ENCODE results near the gene MCM6. TPM values are rescaled to one million over a fixed set of nuclear protein-coding genes. Genes with fewer than 3 reads are reported as not detected.
A peak's percentile ranks its signal among the peaks of the same experiment; 100 is the strongest.

The MCM6 gene
- polyA plus RNA-seq, 3 donors, result 1.3 to 2.2 (median 1.7) TPM

DNA sequence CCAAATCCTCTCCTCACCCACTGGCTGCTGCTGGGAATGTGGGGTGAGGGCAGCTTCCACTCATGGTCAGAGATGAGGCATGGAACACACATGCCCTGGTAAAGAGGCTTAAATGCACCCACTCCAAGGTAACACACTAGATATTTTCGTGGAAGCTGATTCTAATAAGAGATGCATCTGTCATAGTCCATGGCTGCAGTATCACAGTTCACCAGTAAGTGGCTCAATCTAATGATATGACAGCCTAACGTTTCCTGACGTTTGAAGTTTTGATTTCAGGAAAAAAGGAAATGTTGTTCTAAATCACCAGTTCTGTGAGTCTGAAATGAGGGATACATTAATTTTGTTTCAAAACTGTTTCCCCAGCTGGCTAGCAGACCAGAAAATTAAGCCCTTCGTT, 77.5 kb downstream of the MCM6 start:
- no peaks in the 10 kb centered on the region for H3K36me3 Mint-ChIP-seq
- Histone ChIP-seq H3K9me3 (replicated peaks in 1 of 2; ENCODE audit: control insufficient read depth in 1 of 2, insufficient read depth in 1 of 2, low read length in 2 of 2) (peaks cover 18 to 26% of the 10 kb centered on the region in 2 donors), H3K4me2 (replicated peaks; ENCODE audit: extremely low read depth, low read length, poor library complexity, severe bottlenecking) (no peak overlapping the region), H3K27me3 (ENCODE audit: control insufficient read depth in 2 of 2, insufficient read depth in 2 of 2, low read length in 2 of 2) (no peaks in the 10 kb centered on the region), H3K79me2 (ENCODE audit: insufficient read depth, low read length) (no peaks in the 10 kb centered on the region), H4K20me1 (ENCODE audit: insufficient read depth, low read length) (no peaks in the 10 kb centered on the region), H3K9ac (ENCODE audit: insufficient read depth, low read length, poor library complexity, severe bottlenecking) (no peak overlapping the region), H2AFZ (ENCODE audit: insufficient read depth, low read depth, low read length, poor library complexity, severe bottlenecking) (peak overlapping the region; percentile 51), H3K36me3 (replicated peaks in 1 of 2; ENCODE audit: control insufficient read depth in 1 of 2, insufficient read depth in 2 of 2, low read length in 2 of 2) (no peaks in the 10 kb centered on the region), H3K4me3 (replicated peaks in 1 of 3; ENCODE audit: low read depth in 2 of 3, low read length in 3 of 3) (no peak overlapping the region), H3K4me1 (ENCODE audit: control insufficient read depth in 1 of 2, insufficient read depth in 2 of 2, low read length in 2 of 2) (peaks cover 11 to 15% of the 10 kb centered on the region in 2 donors), H3K27ac (ENCODE audit: low read depth in 1 of 2, low read length in 2 of 2) (no peak overlapping the region)
- intact Hi-C loops (cut with micrococcal nuclease), result no loop called here
- DNase-seq, result no peak
- H3K27ac Mint-ChIP-seq, result peak overlapping the region in 1 of 7 donors; percentile 62
- WGBS (ENCODE audit: insufficient coverage), result 36% methylated on average over 3 of the region's 4 CpGs
- peaks cover 6 to 28% (median 25%) of the 10 kb centered on the region in 7 donors for H3K9me3 Mint-ChIP-seq
- no peak for TF ChIP-seq CTCF (IDR thresholded peaks at IDR 0.05)
- peaks cover 6 to 8% (median 7%) of the 10 kb centered on the region in 3 donors for H3K27me3 Mint-ChIP-seq (ENCODE audit: low read depth in 3 of 3)
- no peak overlapping the region for H3K4me3 Mint-ChIP-seq
- peaks cover 31% of the 10 kb centered on the region for H3K4me1 Mint-ChIP-seq

GRCh38 chr2:135798275-135798705, 78.0 kb downstream of the MCM6 start:
- Histone ChIP-seq H3K9ac (ENCODE audit: insufficient read depth, low read length, poor library complexity, severe bottlenecking) (no peak overlapping the region), H3K27ac (ENCODE audit: low read depth in 1 of 2, low read length in 2 of 2) (no peak overlapping the region), H3K36me3 (replicated peaks in 1 of 2; ENCODE audit: control insufficient read depth in 1 of 2, insufficient read depth in 2 of 2, low read length in 2 of 2) (no peaks in the 10 kb centered on the region), H3K4me3 (replicated peaks in 1 of 3; ENCODE audit: low read depth in 2 of 3, low read length in 3 of 3) (no peak overlapping the region), H3K27me3 (ENCODE audit: control insufficient read depth in 2 of 2, insufficient read depth in 2 of 2, low read length in 2 of 2) (no peaks in the 10 kb centered on the region), H2AFZ (ENCODE audit: insufficient read depth, low read depth, low read length, poor library complexity, severe bottlenecking) (peak overlapping the region; percentile 51), H4K20me1 (ENCODE audit: insufficient read depth, low read length) (no peaks in the 10 kb centered on the region), H3K4me1 (ENCODE audit: control insufficient read depth in 1 of 2, insufficient read depth in 2 of 2, low read length in 2 of 2) (peaks cover 11 to 15% of the 10 kb centered on the region in 2 donors), H3K4me2 (replicated peaks; ENCODE audit: extremely low read depth, low read length, poor library complexity, severe bottlenecking) (no peak overlapping the region), H3K79me2 (ENCODE audit: insufficient read depth, low read length) (no peaks in the 10 kb centered on the region), H3K9me3 (replicated peaks in 1 of 2; ENCODE audit: control insufficient read depth in 1 of 2, insufficient read depth in 1 of 2, low read length in 2 of 2) (peaks cover 18 to 26% of the 10 kb centered on the region in 2 donors)
- Mint-ChIP-seq H3K27ac (peak overlapping the region in 1 of 7 donors; percentile 20), H3K27me3 (ENCODE audit: low read depth in 3 of 3) (peaks cover 6 to 8% (median 8%) of the 10 kb centered on the region in 3 donors), H3K4me1 (peaks cover 31% of the 10 kb centered on the region), H3K36me3 (no peaks in the 10 kb centered on the region), H3K9me3 (peaks cover 6 to 28% (median 25%) of the 10 kb centered on the region in 7 donors), H3K4me3 (peak overlapping the region in 1 of 2 donors; percentile 69)
- intact Hi-C loops (cut with micrococcal nuclease), result no loop called here
- no peak for TF ChIP-seq CTCF (IDR thresholded peaks at IDR 0.05)
- 20% methylated on average over 1 of the region's 5 CpGs for WGBS (ENCODE audit: insufficient coverage)
- no peak for DNase-seq

Measured in CD14-positive monocyte (primary cell).